ENCODE results near the gene ALAS2.
"Not testable (repeated sequence)": the region's sequence is repeated elsewhere in the genome, so short reads cannot be mapped to it uniquely, and the experiment has no call there.

ALAS2 gene

GRCh38 chrX:55006827-55007621 is 23.8 kb downstream of the ALAS2 start:
- DNase-seq = no peak

GRCh38 chrX:55005256-55005655 is 25.5 kb downstream of the ALAS2 start:
- no peak for DNase-seq

- DNase-seq = no peak
Measured at GRCh38 chrX:55004231-55004630, 26.5 kb downstream of the ALAS2 start.

GRCh38 chrX:54999717-55000598 is 30.8 kb downstream of the ALAS2 start, which contains the start of gene APEX2:
Gene APEX2 (plus strand): TSS chrX:55000363. CDS start chrX:55000423, 60 bp downstream.
- peak; percentile 29 to 91 (median 82) for DNase-seq

- DNase-seq = no peak
Measured at GRCh38 chrX:54995621-54996020, 35.2 kb downstream of the ALAS2 start.

GRCh38 chrX:54994668-54995351 is 36.0 kb downstream of the ALAS2 start:
- no peak for DNase-seq

- no peak for DNase-seq
Measured at GRCh38 chrX:54994099-54994498, 36.7 kb downstream of the ALAS2 start, which contains the start of gene PFKFB1. Gene PFKFB1 (minus strand): TSS chrX:54994188. CDS start chrX:54994007, 181 bp downstream.

- DNase-seq = no peak
Measured at GRCh38 chrX:54992911-54993622, 37.7 kb downstream of the ALAS2 start.

- no peak for DNase-seq
Measured at GRCh38 chrX:54991706-54992105, 39.1 kb downstream of the ALAS2 start.

GRCh38 chrX:54983306-54983705 is 47.5 kb downstream of the ALAS2 start:
- not testable (repeated sequence) for DNase-seq

- no peak for DNase-seq
Measured at GRCh38 chrX:54980334-54980733, 50.4 kb downstream of the ALAS2 start.

- DNase-seq = no peak
Measured at GRCh38 chrX:54979432-54979831, 51.3 kb downstream of the ALAS2 start.

GRCh38 chrX:54978448-54978847 is 52.3 kb downstream of the ALAS2 start:
- DNase-seq = no peak

- no peak for DNase-seq
Measured at GRCh38 chrX:54977387-54977786, 53.4 kb downstream of the ALAS2 start.

- DNase-seq = no peak
Measured at GRCh38 chrX:54964766-54965497, 65.8 kb downstream of the ALAS2 start.

GRCh38 chrX:54961750-54962149 is 69.0 kb downstream of the ALAS2 start:
- DNase-seq = no peak
